ENCODE measurements around the gene CBFA2T2.

GRCh38 chr20:33673114-33673409 lies 183.2 kb downstream of the CBFA2T2 start:
- TF ChIP-seq CTCF (IDR thresholded peaks at IDR 0.05) (no peak), POLR2A (IDR thresholded peaks at IDR 0.05) (no peak), POLR2AphosphoS5 (IDR thresholded peaks at IDR 0.05) (no peak)

Data from upper lobe of left lung (tissue), 4 donors.